Fibroblast of lung (primary cell): Measurements from ENCODE around the gene NUDT22. TPM values are rescaled to one million over a fixed set of nuclear protein-coding genes. Genes with fewer than 3 reads are reported as not detected.

Source experiments
- DNase-seq, 2 donors: peaks; one replicate each; pipeline versions ENCODE4 v3.0.0 to v3.0.0-alpha.2; 2010; ENCODE audit warnings: low read depth in 2 of 2
- H2AFZ ChIP-seq: 2 replicates; pipeline ENCODE4 v1.5.1; 2012; ENCODE audit warnings: low read length, control low read depth, inconsistent platforms
- H3K27ac ChIP-seq: 2 replicates; pipeline ENCODE4 v1.5.1; 2011; ENCODE audit warnings: low read length, control low read depth; ENCODE audit not compliant: insufficient read depth
- H3K27me3 ChIP-seq: 2 replicates; pipeline ENCODE4 v1.5.1; 2011; ENCODE audit warnings: mild to moderate bottlenecking, low read length; ENCODE audit not compliant: control insufficient read depth, insufficient read depth
- H3K36me3 ChIP-seq: 2 replicates; pipeline ENCODE4 v1.5.1; 2011; ENCODE audit warnings: low read length; ENCODE audit not compliant: control insufficient read depth, insufficient read depth
- H3K4me1 ChIP-seq: 2 replicates; pipeline ENCODE4 v1.5.1; 2011; ENCODE audit warnings: low read length; ENCODE audit not compliant: control insufficient read depth, insufficient read depth; ENCODE audit errors: extremely low read depth
- H3K4me2 ChIP-seq: 2 replicates; pipeline ENCODE4 v1.5.1; 2011; ENCODE audit warnings: low read length, control low read depth; ENCODE audit not compliant: insufficient read depth; ENCODE audit errors: extremely low read depth
- H3K4me3 ChIP-seq, 4 experiments: fragments of 200-600 bp in 1 of 4; sonication (generic) in 1 of 4; replicated peaks in 1 of 4; 2 replicates each; pipeline ENCODE4 v1.5.1; 2011 to 2016; ENCODE audit warnings: low read length in 4 of 4, low read depth in 3 of 4, mild to moderate bottlenecking in 3 of 4, control low read depth in 2 of 4, inconsistent platforms in 1 of 4, mixed read lengths in 1 of 4; ENCODE audit not compliant: insufficient read depth in 1 of 4; ENCODE audit errors: control extremely low read depth in 1 of 4
- H3K79me2 ChIP-seq: 2 replicates; pipeline ENCODE4 v1.5.1; 2012; ENCODE audit warnings: mild to moderate bottlenecking, low read length, inconsistent platforms; ENCODE audit not compliant: control insufficient read depth, insufficient read depth
- H3K9ac ChIP-seq: 2 replicates; pipeline ENCODE4 v1.5.1; 2011; ENCODE audit warnings: mild to moderate bottlenecking, low read length, control low read depth; ENCODE audit not compliant: insufficient read depth
- H3K9me3 ChIP-seq: 2 replicates; pipeline ENCODE4 v1.5.1; 2012; ENCODE audit warnings: low read depth, low read length; ENCODE audit not compliant: control insufficient read depth, insufficient read depth
- H4K20me1 ChIP-seq: 2 replicates; pipeline ENCODE4 v1.5.1; 2011; ENCODE audit warnings: low read length; ENCODE audit not compliant: control insufficient read depth, insufficient read depth; ENCODE audit errors: extremely low read depth
- CTCF ChIP-seq, 2 donors: IDR thresholded peaks in 1 of 2; conservative IDR thresholded peaks in 1 of 2; 1 replicate in 1 of 2; 2 replicates in 1 of 2; pipeline ENCODE4 v1.5.1; 2011 to 2012; ENCODE audit warnings: low read length in 2 of 2, control low read depth in 1 of 2, inconsistent platforms in 1 of 2, low read depth in 1 of 2, mild to moderate bottlenecking in 1 of 2
- EZH2 ChIP-seq: IDR thresholded peaks from 2 replicates; pipeline ENCODE4 v1.5.1; 2012; ENCODE audit warnings: low read length, control low read depth, mild to moderate bottlenecking; ENCODE audit errors: missing control alignments
- polyA plus RNA-seq, 2 donors: library from polyadenylated mRNA; depleted of rRNA in 1 of 2; stranded (reverse) in 1 of 2; unstranded in 1 of 2; fragments of >200 nt; gene quantifications; 2 replicates each; pipeline ENCODE4 v1.2.1, GENCODE V29; 2011 to 2012; ENCODE audit warnings: missing spikeins in 1 of 2
- total RNA-seq: library from RNA; depleted of rRNA; stranded (reverse); fragments of >200 nt; gene quantifications from 2 replicates; pipeline ENCODE4 v1.2.1, GENCODE V29; 2014

NUDT22 gene
- total and polyA plus RNA-seq, 2 donors (not counting 1 experiment from before 2014, with no cell fraction given), result 18.5 to 71.5 TPM

GRCh38 chr11:64276653-64277431, 50.8 kb downstream of the NUDT22 start:
- H3K79me2 ChIP-seq, result peaks cover 2% of the 10 kb centered on the region
- DNase-seq, result peak in 1 of 2 donors; percentile 55
- H3K4me2 ChIP-seq, result no peak overlapping the region
- no peak overlapping the region for H2AFZ ChIP-seq
- no peaks in the 10 kb centered on the region for H3K27me3 ChIP-seq
- H3K9ac ChIP-seq, result no peak overlapping the region
- TF ChIP-seq EZH2, result no peak
- TF ChIP-seq CTCF (conservative IDR thresholded peaks at IDR 0.05 in 1 of 2, IDR thresholded peaks at IDR 0.05 in 1 of 2; ENCODE audit: low read depth in 1 of 2, low read length in 2 of 2), result no peak
- no peak overlapping the region for H3K4me3 ChIP-seq
- peaks cover 2% of the 10 kb centered on the region for H3K4me1 ChIP-seq
- H3K27ac ChIP-seq, result no peak overlapping the region
- no peaks in the 10 kb centered on the region for H3K9me3 ChIP-seq
- H3K36me3 ChIP-seq, result peaks cover 4% of the 10 kb centered on the region
- no peaks in the 10 kb centered on the region for H4K20me1 ChIP-seq

DNA sequence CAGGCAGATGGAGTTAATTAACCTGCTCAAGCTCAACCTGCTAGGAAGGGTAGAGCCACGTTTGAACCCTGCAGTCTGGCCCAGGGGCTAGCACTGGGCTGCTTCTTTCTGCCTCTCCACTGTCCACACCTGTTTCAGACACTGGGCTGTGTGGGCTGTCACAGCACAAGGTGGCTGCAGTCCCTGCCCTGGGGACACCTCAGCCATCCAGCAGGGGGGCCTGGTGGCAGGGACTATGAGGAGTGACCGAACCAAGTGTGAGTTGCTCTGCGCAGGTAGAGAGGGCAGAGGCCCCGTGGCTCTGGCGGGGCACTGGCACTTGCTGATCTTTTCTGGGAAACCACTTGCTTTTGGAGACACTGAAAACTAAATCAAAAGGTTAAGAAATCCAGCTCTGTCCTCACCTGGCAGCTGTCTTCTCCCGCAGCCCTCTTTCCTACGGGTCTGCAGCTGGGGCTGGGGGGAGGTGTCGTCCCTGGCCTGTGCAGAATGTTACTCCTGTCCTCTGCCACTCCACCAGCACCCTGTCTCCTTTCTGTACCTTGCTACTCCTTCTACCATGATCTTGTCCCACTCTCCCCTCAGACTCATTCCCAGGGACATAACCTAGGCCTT, 52.6 kb downstream of the NUDT22 start:
- Histone ChIP-seq H3K4me1 (no peaks in the 10 kb centered on the region), H3K27ac (no peak overlapping the region), H3K4me3 (no peak overlapping the region), H3K9me3 (no peaks in the 10 kb centered on the region), H3K36me3 (peaks cover 6% of the 10 kb centered on the region), H3K4me2 (no peak overlapping the region), H3K9ac (no peak overlapping the region), H4K20me1 (no peaks in the 10 kb centered on the region), H3K27me3 (no peaks in the 10 kb centered on the region), H3K79me2 (peaks cover 3% of the 10 kb centered on the region), H2AFZ (no peak overlapping the region)
- no peak for DNase-seq
- TF ChIP-seq EZH2 (no peak), CTCF (conservative IDR thresholded peaks at IDR 0.05 in 1 of 2, IDR thresholded peaks at IDR 0.05 in 1 of 2; ENCODE audit: low read depth in 1 of 2, low read length in 2 of 2) (no peak)

Other genes with a start within 250 kb of the NUDT22 start
- 36.5 and 37.8 TPM in 2 replicates for gene OTUB1, start 239.8 kb upstream of the NUDT22 start, total RNA-seq
- 113 and 154 TPM in 2 replicates for gene OTUB1, start 239.8 kb upstream of the NUDT22 start, polyA plus RNA-seq
- gene FLRT1, start 190.3 kb upstream of the NUDT22 start, total RNA-seq, result 0.17 and 0.26 TPM in 2 replicates
- gene FLRT1, start 190.3 kb upstream of the NUDT22 start, polyA plus RNA-seq, result 0.01 and 0.02 TPM in 2 replicates
- 24.8 and 28.2 TPM in 2 replicates for gene MACROD1, start 60.2 kb upstream of the NUDT22 start, total RNA-seq
- gene MACROD1, start 60.2 kb upstream of the NUDT22 start, polyA plus RNA-seq, result 6.0 and 8.8 TPM in 2 replicates
- gene STIP1, start 40.1 kb upstream of the NUDT22 start, total RNA-seq, result 96.3 and 98.8 TPM in 2 replicates
- gene STIP1, start 40.1 kb upstream of the NUDT22 start, polyA plus RNA-seq, result 147 and 198 TPM in 2 replicates
- gene FERMT3, start 19.6 kb upstream of the NUDT22 start, total RNA-seq, result 1.0 and 3.6 TPM in 2 replicates
- 1.2 and 1.9 TPM in 2 replicates for gene FERMT3, start 19.6 kb upstream of the NUDT22 start, polyA plus RNA-seq
- 32.9 and 41.5 TPM in 2 replicates for gene TRPT1, start 88 bp upstream of the NUDT22 start, total RNA-seq
- gene TRPT1, start 88 bp upstream of the NUDT22 start, polyA plus RNA-seq, result 20.5 and 25.7 TPM in 2 replicates
- 12.6 TPM in 2 replicates for gene DNAJC4, start 4.3 kb downstream of the NUDT22 start, total RNA-seq
- gene DNAJC4, start 4.3 kb downstream of the NUDT22 start, polyA plus RNA-seq, result 11.2 and 12.6 TPM in 2 replicates
- gene VEGFB, start 8.3 kb downstream of the NUDT22 start, total RNA-seq, result 24.4 and 27.9 TPM in 2 replicates
- gene VEGFB, start 8.3 kb downstream of the NUDT22 start, polyA plus RNA-seq, result 21.2 and 25.3 TPM in 2 replicates
- 60.9 and 62.9 TPM in 2 replicates for gene FKBP2, start 14.8 kb downstream of the NUDT22 start, total RNA-seq
- 34.7 and 41.4 TPM in 2 replicates for gene FKBP2, start 14.8 kb downstream of the NUDT22 start, polyA plus RNA-seq
- 121 and 122 TPM in 2 replicates for gene PPP1R14B, start 20.7 kb downstream of the NUDT22 start, total RNA-seq
- 107 and 199 TPM in 2 replicates for gene PPP1R14B, start 20.7 kb downstream of the NUDT22 start, polyA plus RNA-seq
- 34.2 and 37.2 TPM in 2 replicates for gene PLCB3, start 25.3 kb downstream of the NUDT22 start, total RNA-seq
- 17.2 and 20.6 TPM in 2 replicates for gene PLCB3, start 25.3 kb downstream of the NUDT22 start, polyA plus RNA-seq
- gene BAD, start 58.4 kb downstream of the NUDT22 start, total RNA-seq, result 68.6 and 79.9 TPM in 2 replicates
- gene BAD, start 58.4 kb downstream of the NUDT22 start, polyA plus RNA-seq, result 31.6 and 35.7 TPM in 2 replicates
- 8.2 and 10.9 TPM in 2 replicates for gene GPR137, start 59.6 kb downstream of the NUDT22 start, total RNA-seq
- gene GPR137, start 59.6 kb downstream of the NUDT22 start, polyA plus RNA-seq, result 10.7 and 11.6 TPM in 2 replicates
- gene KCNK4, start 65.0 kb downstream of the NUDT22 start, total RNA-seq, result under 0.01 TPM in 1 of 2 replicates, not detected in the other
- gene KCNK4, start 65.0 kb downstream of the NUDT22 start, polyA plus RNA-seq, result not detected in 2 replicates
- gene CATSPERZ, start 74.1 kb downstream of the NUDT22 start, total RNA-seq, result 0.33 and 1.0 TPM in 2 replicates
- gene CATSPERZ, start 74.1 kb downstream of the NUDT22 start, polyA plus RNA-seq, result 0.09 TPM in 1 of 2 replicates, not detected in the other
- gene ESRRA, start 79.2 kb downstream of the NUDT22 start, total RNA-seq, result 32.4 and 32.5 TPM in 2 replicates
- gene ESRRA, start 79.2 kb downstream of the NUDT22 start, polyA plus RNA-seq, result 6.7 and 8.1 TPM in 2 replicates
- gene TRMT112, start 91.3 kb downstream of the NUDT22 start, total RNA-seq, result 248 and 255 TPM in 2 replicates
- 161 and 222 TPM in 2 replicates for gene TRMT112, start 91.3 kb downstream of the NUDT22 start, polyA plus RNA-seq
- 301 and 319 TPM in 2 replicates for gene PRDX5, start 91.8 kb downstream of the NUDT22 start, total RNA-seq
- gene PRDX5, start 91.8 kb downstream of the NUDT22 start, polyA plus RNA-seq, result 311 and 431 TPM in 2 replicates
- 2.1 and 3.1 TPM in 2 replicates for gene CCDC88B, start 113.9 kb downstream of the NUDT22 start, total RNA-seq
- 0.56 and 0.88 TPM in 2 replicates for gene CCDC88B, start 113.9 kb downstream of the NUDT22 start, polyA plus RNA-seq
- 27.6 and 29.3 TPM in 2 replicates for gene RPS6KA4, start 132.9 kb downstream of the NUDT22 start, total RNA-seq
- 15.9 and 20.5 TPM in 2 replicates for gene RPS6KA4, start 132.9 kb downstream of the NUDT22 start, polyA plus RNA-seq